Hematopoietic multipotent progenitor cell treated with erythropoietin and hydrocortisone succinate and interleukin-3 and kit ligand, for 6 days (in vitro differentiated cells): ENCODE results near the gene C1orf210.

Source experiments
- DNase-seq: peaks from one replicate; pipeline ENCODE4 v3.0.0-alpha.2; 2015

C1orf210 gene

GRCh38 chr1:43292679-43293078 lies 7.3 kb upstream of the C1orf210 start:
- no peak for DNase-seq

GRCh38 chr1:43292216-43292615 lies 6.8 kb upstream of the C1orf210 start:
- DNase-seq, result no peak

- no peak for DNase-seq
Observed at GRCh38 chr1:43288785-43289706, 3.7 kb upstream of the C1orf210 start.

GRCh38 chr1:43288058-43288784 lies 2.8 kb upstream of the C1orf210 start:
- DNase-seq, result no peak

GRCh38 chr1:43286533-43286932 lies 1.2 kb upstream of the C1orf210 start:
- DNase-seq, result no peak

GRCh38 chr1:43286115-43286514 lies 734 bp upstream of the C1orf210 start:
- no peak for DNase-seq

GRCh38 chr1:43284546-43285110 lies 753 bp downstream of the C1orf210 start:
- DNase-seq, result no peak

- DNase-seq, result no peak
Observed at GRCh38 chr1:43284065-43284464, 1.3 kb downstream of the C1orf210 start.

GRCh38 chr1:43282220-43283195 lies 2.9 kb downstream of the C1orf210 start:
- no peak for DNase-seq

GRCh38 chr1:43280692-43281091 lies 4.7 kb downstream of the C1orf210 start:
- no peak for DNase-seq

GRCh38 chr1:43279666-43280065 lies 5.7 kb downstream of the C1orf210 start:
- no peak for DNase-seq

- no peak for DNase-seq
Observed at GRCh38 chr1:43279161-43279560, 6.2 kb downstream of the C1orf210 start.

- DNase-seq, result no peak
Observed at GRCh38 chr1:43277116-43277876, 8.1 kb downstream of the C1orf210 start.

- no peak for DNase-seq
Observed at GRCh38 chr1:43276673-43277072, 8.7 kb downstream of the C1orf210 start.

GRCh38 chr1:43275826-43276620 lies 9.4 kb downstream of the C1orf210 start:
- no peak for DNase-seq

- DNase-seq, result no peak
Observed at GRCh38 chr1:43274804-43275180, 10.6 kb downstream of the C1orf210 start.

- DNase-seq, result peak; percentile 24
Observed at GRCh38 chr1:43274125-43274803, 11.1 kb downstream of the C1orf210 start.

GRCh38 chr1:43273708-43274107 lies 11.7 kb downstream of the C1orf210 start:
- no peak for DNase-seq

- DNase-seq, result no peak
Observed at GRCh38 chr1:43272576-43273571, 12.5 kb downstream of the C1orf210 start.
